Fibroblast of skin of scalp (primary cell): ENCODE results near the gene PTPN5.

Experiments used
- DNase-seq: peaks from one replicate; pipeline ENCODE4 v3.0.0-alpha.2; 2013

Gene PTPN5

DNA sequence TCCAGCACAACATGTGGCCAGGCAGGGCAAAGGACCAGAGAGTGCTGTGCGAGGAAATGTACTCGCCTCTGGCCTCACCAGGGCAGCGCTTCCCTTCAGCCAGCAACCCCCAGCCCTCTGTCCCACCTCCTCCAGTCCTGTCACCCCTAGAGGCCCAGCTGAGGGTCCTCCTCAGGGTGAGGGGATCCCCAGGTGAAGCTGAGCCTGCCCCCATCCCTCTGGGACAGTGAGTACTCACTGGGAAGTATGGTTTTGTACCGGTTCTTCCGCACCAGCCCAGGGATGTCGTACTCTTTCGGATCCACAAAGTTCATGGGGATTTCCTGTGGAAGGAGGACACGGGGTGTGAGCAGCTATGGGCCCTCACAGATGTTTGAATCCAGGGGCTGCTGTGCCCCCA, 54.0 kb downstream of the PTPN5 start:
- no peak for DNase-seq

DNA sequence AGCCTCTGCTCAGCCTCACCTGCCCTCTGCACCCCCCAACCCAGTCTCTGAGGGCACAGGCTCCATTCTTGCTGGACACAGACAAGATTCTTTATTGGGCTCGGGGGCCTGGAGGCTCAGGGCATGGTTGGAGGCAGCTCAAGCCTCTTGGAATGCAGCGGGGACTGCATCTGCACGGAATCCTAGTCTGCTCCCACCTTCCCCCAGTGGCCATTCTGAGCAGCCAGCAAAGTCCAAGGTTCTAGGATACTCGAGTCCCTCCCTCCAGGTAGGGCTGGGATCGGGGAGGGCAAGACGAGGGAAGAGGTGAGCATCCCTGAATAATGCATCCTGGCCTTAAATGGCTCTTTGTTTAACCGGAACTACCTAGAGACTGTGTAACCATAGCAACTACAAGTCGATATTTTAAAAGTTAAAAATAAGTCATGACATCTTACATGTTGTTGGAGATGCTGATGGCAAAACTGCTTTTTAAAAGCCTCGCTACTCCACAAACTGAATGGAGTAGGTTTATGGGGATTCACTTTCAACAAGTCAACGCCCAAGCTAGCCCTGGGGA, 54.9 kb downstream of the PTPN5 start:
- no peak for DNase-seq

DNA sequence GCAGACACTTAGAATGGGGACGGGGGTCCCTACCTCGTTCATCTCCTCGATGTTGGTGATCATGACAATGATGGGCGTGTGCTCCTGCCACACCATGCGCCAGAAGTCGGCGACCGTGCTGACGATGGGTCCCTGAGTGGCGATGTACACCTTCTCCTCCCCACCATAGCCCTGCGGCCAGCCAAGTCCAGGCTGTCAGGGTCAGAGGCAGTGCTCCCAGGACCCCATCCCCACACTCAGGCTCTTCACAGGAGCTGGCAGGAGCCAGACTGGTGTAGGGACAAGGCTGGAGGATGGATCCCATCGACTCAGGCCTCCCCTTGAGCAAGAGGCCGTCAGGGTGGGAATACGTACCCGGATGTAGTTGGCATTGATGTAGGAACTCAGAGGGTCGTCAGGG, 58.4 kb downstream of the PTPN5 start:
- no peak for DNase-seq

- peak; percentile 47 for DNase-seq
Observed at GRCh38 chr11:18731949-18732821, 59.4 kb downstream of the PTPN5 start.

DNA sequence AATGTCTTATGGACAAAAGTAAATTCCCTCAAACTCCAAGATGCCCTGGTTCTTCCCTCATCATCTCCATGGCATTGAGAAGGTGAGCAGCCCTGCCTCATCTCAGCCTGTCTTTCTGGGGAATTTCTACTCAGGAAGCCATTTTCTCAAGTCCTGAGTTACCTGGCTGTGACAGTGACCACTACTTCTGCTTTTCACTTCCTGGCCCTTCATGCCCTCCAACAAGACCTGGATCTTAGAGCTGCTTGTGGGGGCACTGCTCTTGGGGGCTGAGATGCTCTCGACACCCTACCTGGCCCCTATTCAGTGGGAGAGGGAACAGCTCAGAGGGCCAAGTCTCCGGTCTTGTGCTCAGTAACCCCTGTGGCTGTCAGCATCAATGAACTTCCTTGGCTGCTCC, 60.2 kb downstream of the PTPN5 start:
- no peak for DNase-seq

- DNase-seq: no peak
Observed at GRCh38 chr11:18730020-18730419, 61.6 kb downstream of the PTPN5 start.

- DNase-seq: no peak
Observed at GRCh38 chr11:18729426-18729825, 62.2 kb downstream of the PTPN5 start.

GRCh38 chr11:18728658-18729057, 62.9 kb downstream of the PTPN5 start:
- no peak for DNase-seq

- peak; percentile 43 for DNase-seq
Observed at GRCh38 chr11:18727479-18728236, 63.9 kb downstream of the PTPN5 start.

GRCh38 chr11:18726040-18726439, 65.6 kb downstream of the PTPN5 start, which contains the start of gene IGSF22:
IGSF22 (minus strand) TSS chr11:18726188; CDS start chr11:18724236, 1,952 bp downstream.
- DNase-seq: no peak

GRCh38 chr11:18723991-18724390, 67.6 kb downstream of the PTPN5 start:
- no peak for DNase-seq

DNA sequence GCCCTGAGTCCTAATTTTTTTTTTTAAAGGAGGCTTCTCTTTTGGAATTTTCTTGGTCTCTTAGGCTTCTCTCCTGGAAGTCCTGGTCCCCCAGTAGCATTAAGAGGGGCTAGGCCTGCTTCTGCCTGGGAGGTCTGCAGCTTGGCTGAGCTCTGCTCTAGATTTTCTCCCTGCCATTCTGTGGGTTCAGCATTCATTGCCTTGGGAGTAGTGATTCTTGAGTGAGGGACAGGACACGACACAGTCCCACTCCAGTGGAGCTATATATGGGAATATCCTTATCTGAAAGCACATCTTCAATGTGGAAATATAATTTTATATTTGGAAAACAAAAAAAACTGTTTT, 69.3 kb downstream of the PTPN5 start:
- DNase-seq: no peak

GRCh38 chr11:18721561-18722292, 69.9 kb downstream of the PTPN5 start:
- peak; percentile 55 for DNase-seq

DNA sequence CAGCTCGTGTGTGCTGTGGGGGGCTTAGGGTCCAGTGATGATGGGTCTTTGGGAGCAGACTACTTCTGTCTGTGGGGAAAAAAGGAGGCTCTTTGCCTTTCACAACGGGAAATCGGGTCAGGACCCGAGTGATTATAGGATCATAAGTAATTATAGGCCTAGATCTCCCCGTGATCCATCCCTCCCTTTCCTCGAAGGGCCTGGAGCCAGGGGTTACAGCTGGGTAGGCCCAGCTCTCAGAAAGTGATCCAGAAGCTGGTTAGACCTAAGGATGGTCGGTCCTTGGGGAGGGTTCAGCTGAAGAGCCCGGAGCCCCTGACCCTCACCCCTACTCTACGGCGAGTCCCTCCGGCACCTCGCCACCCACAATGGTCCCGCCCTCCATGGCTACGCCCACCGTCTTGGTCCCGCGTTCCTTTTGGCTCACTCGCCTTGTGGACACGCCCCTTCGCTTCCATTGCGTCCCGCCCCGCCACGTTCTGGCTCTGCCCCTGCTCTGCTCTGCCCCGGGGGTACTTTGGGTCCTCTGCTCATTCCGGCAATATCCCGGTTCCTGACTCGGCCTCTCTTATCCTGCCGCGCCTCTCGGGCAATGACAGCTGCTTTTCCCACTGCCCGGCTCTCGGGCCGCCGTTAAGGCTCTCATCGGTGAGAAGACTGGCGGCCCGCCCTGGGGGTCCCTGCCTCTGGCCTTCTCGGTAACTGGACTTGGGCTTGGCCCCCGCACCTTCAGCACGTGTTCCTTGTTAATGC, 70.6 kb downstream of the PTPN5 start:
- peak; percentile 79 for DNase-seq

DNA sequence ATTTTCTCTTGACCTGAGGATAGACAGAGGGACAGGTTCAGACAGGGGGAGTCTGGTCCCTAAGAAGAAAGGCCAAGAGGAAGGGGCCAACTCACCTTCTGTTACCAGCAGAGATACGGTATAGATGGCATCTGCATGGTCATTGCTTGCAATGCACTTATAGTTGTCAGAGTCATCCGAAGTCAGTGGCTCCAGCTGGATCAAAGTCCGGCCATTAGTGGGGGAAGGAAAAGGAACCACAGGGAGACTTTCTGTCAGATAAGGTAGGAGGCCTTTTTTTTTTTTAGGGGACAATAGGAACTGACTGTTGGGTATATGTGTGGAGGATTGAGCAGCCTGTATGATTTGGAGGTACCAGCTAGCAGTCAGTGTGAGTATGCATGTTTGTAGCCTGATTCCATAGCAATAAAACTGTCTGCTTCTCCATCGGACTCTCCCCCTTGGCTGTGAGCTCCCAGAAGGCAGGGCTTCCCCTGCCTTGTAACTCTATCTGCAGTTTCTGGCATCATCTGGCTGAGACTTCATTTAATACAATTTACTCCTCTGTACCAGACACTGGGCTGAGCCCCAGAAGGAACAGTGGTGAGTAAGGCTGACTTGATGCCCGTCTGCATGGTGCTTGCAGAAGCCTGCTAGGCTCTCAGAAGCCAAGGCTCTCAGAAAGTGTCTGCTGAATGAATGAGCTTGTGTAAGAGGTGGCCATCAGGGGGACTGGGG, 71.3 kb downstream of the PTPN5 start:
- DNase-seq: no peak

GRCh38 chr11:18715476-18715875, 76.1 kb downstream of the PTPN5 start:
- no peak for DNase-seq

DNA sequence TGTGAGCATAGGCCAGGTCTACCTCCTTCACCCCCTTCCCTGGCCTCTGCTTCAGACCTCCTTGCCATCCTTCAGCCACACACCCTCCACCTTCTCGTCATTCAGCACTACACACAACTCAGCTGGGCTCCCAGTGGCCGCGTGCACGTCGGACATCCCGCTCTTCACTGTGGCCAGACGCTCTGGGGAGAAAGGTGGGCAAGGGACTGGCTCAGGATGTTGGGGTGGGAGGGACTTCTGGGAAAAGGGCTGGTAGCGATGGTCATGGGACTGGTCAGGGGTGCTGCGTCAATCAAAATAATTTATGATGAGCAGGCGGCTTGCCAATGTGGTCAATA, 77.2 kb downstream of the PTPN5 start:
- no peak for DNase-seq

GRCh38 chr11:18713646-18714442, 77.8 kb downstream of the PTPN5 start:
- no peak for DNase-seq

DNA sequence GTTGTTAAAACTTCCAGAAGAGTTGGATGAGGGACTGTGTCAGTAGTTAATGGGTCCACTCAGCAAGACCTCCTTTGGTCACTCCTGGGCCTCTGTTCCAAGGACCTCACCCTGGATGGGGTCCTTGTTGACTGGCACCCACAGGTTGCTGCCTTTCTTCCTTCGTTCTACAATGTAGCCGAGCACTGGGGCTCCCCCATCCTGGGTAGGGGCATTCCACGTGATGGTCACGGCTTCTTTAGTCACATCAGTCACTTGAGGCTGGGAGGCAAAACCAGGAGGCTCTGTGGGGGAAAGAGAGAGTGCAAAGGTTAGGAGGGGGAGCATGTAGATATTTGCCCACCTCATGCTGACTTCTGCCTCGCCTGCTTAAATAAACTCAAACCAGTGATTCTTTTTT, 81.1 kb downstream of the PTPN5 start:
- DNase-seq: no peak

- no peak for DNase-seq
Observed at GRCh38 chr11:18709414-18709813, 82.2 kb downstream of the PTPN5 start.
